Measurements from ENCODE around the gene ALDH4A1. TPM values are rescaled to one million over a fixed set of nuclear protein-coding genes. Genes with fewer than 3 reads are reported as not detected.

The ALDH4A1 gene
- 10 to 100 TPM; 62.2 to 86.9 (median 78.5) TPM for polyA plus RNA-seq (ENCODE audit: insufficient read length in 4 of 4)

GRCh38 chr1:18902523-18903290 lies at the start of gene ALDH4A1:
Gene ALDH4A1, minus strand, starts transcription at chr1:18902555. Its CDS starts 32 bp downstream, at chr1:18902523.
- peak; percentile 91 to 95 (median 94) for DNase-seq (ENCODE audit: low read depth in 4 of 4, low spot score in 3 of 4)

- DNase-seq (ENCODE audit: low read depth in 4 of 4, low spot score in 3 of 4): no peak
These were observed 49.5 kb upstream of the ALDH4A1 start for GRCh38 chr1:18951818-18952391.

GRCh38 chr1:18951416-18951815 lies 49.1 kb upstream of the ALDH4A1 start:
- no peak for DNase-seq (ENCODE audit: low read depth in 4 of 4, low spot score in 3 of 4)

- no peak for DNase-seq (ENCODE audit: low read depth in 4 of 4, low spot score in 3 of 4)
These were observed 48.2 kb upstream of the ALDH4A1 start for GRCh38 chr1:18950401-18951026.

- peak in 1 of 4 donors; percentile 71 for DNase-seq (ENCODE audit: low read depth in 4 of 4, low spot score in 3 of 4)
These were observed 47.5 kb upstream of the ALDH4A1 start for GRCh38 chr1:18949686-18950400.

GRCh38 chr1:18948913-18949685 lies 46.7 kb upstream of the ALDH4A1 start:
- DNase-seq (ENCODE audit: low read depth in 4 of 4, low spot score in 3 of 4): no peak

- no peak for DNase-seq (ENCODE audit: low read depth in 4 of 4, low spot score in 3 of 4)
These were observed 45.9 kb upstream of the ALDH4A1 start for GRCh38 chr1:18948048-18948912.

- no peak for DNase-seq (ENCODE audit: low read depth in 4 of 4, low spot score in 3 of 4)
These were observed 45.2 kb upstream of the ALDH4A1 start for GRCh38 chr1:18947570-18947969.

- no peak for DNase-seq (ENCODE audit: low read depth in 4 of 4, low spot score in 3 of 4)
These were observed 44.4 kb upstream of the ALDH4A1 start for GRCh38 chr1:18946550-18947381.

GRCh38 chr1:18945401-18945849 lies 43.1 kb upstream of the ALDH4A1 start:
- DNase-seq (ENCODE audit: low read depth in 4 of 4, low spot score in 3 of 4): peak; percentile 72 to 90 (median 87)

- no peak for DNase-seq (ENCODE audit: low read depth in 4 of 4, low spot score in 3 of 4)
These were observed 42.5 kb upstream of the ALDH4A1 start for GRCh38 chr1:18944810-18945209.

GRCh38 chr1:18943914-18944572 lies 41.7 kb upstream of the ALDH4A1 start:
- no peak for DNase-seq (ENCODE audit: low read depth in 4 of 4, low spot score in 3 of 4)

GRCh38 chr1:18943162-18943561 lies 40.8 kb upstream of the ALDH4A1 start:
- no peak for DNase-seq (ENCODE audit: low read depth in 4 of 4, low spot score in 3 of 4)

GRCh38 chr1:18942340-18942739 lies 40.0 kb upstream of the ALDH4A1 start:
- DNase-seq (ENCODE audit: low read depth in 4 of 4, low spot score in 3 of 4): no peak

- DNase-seq (ENCODE audit: low read depth in 4 of 4, low spot score in 3 of 4): no peak
These were observed 39.1 kb upstream of the ALDH4A1 start for GRCh38 chr1:18941221-18942141.

GRCh38 chr1:18940303-18941020 lies 38.1 kb upstream of the ALDH4A1 start:
- DNase-seq (ENCODE audit: low read depth in 4 of 4, low spot score in 3 of 4): no peak

All from right renal pelvis (tissue), 4 donors.